Stimulated activated CD8-positive, alpha-beta memory T cell treated with anti-CD3 and anti-CD28 coated beads, Interleukin-12 subunit alpha, Interleukin-12 subunit beta, amount 100 ng/mL, for 24 hours (primary cell): ENCODE measurements around the gene LARGE2.

Experiments used
- DNase-seq: peaks from one replicate; pipeline ENCODE4 v3.0.0-alpha.2; 2020; ENCODE audit errors: extremely low read depth

The LARGE2 gene

DNA sequence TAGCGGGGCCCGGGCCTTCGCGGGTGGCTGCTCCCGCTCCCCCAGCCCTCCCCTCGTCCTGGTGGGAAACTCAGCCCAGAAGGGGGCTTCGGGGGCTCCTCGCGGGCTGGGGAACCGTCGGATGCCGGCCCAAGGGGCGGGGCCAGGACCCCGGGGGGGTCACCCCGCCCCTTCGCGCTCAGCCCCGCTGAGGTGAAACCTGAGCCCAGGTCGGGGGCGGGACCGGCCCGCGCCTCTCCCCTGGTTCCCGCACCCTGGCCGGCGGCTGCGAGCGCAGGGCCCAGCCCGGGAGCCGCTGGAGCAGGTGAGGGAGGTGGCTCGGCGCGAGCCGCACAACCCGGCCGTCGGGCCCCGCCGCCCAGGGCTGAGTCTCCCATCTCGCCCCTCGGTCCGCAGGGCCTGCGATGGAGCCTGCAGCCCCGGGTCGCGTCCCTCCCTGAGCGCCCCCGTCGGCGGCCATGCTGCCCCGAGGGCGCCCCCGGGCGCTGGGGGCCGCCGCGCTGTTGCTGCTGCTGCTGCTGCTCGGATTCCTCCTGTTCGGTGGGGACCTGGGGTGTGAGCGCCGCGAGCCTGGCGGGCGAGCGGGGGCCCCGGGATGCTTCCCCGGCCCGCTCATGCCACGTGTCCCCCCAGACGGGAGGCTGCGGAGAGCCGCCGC is at the start of gene LARGE2:
Gene LARGE2 (plus strand): TSS at position 232 of the 658 bp plus-strand sequence. CDS start 227 bp downstream, at position 459.
- DNase-seq, result no peak

DNA sequence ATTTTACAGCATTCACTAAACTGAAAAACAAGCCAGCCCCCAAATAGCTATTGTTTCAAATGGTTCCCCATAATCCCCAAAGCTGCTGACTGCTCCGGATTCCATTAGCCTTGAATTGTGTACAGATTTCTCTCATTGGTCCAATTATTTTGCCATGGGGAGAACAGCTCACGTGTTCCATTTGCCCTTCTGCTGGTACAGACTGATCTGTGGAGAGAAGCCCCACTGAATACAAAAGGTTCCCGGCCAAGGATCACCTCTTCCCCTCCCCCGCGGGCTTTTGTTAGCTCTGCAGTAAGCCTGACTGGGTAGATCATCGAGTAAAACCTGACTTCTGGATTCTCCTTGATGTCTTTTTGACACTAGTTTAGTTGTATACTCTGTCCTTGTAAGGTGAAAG is 46.1 kb upstream of the LARGE2 start:
- DNase-seq, result no peak

DNA sequence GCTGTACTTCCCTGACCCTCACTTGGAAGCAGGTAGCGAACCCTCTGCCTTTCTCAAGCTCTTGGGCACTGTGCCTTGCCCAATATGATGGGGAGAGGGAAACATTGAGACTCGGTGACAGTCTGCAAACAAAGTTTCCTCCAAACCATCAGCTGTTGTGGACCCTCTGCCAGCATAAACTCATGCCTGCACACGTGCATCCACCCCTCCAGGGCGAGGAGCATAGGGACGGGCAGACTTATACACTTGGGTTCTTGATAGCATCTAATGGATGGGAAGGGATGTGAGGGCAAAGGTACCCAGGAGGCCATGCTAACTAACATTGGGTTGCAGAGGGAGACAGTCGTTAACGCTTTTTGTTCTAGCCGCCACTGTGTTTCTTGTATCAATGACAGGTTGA is 45.2 kb upstream of the LARGE2 start:
- DNase-seq, result no peak

DNA sequence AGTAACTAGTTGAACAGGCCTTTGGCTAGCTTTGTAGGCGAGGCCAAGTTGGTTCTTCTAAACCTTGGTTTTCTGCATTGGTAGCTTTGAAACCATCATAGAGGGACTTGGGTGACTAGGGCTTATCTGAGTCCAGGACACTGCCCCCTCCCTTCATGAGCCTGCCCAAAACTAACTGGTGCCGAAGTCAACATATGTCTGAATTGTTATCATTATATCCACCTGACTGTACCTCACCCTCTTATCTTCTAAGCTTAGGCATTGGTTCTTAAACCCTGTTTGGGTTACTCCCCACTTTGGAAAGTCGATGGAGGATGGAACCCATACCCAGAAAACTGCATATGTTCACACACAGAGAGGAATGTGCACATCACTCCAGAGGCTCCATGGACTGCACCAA is 44.6 kb upstream of the LARGE2 start:
- DNase-seq, result no peak

DNA sequence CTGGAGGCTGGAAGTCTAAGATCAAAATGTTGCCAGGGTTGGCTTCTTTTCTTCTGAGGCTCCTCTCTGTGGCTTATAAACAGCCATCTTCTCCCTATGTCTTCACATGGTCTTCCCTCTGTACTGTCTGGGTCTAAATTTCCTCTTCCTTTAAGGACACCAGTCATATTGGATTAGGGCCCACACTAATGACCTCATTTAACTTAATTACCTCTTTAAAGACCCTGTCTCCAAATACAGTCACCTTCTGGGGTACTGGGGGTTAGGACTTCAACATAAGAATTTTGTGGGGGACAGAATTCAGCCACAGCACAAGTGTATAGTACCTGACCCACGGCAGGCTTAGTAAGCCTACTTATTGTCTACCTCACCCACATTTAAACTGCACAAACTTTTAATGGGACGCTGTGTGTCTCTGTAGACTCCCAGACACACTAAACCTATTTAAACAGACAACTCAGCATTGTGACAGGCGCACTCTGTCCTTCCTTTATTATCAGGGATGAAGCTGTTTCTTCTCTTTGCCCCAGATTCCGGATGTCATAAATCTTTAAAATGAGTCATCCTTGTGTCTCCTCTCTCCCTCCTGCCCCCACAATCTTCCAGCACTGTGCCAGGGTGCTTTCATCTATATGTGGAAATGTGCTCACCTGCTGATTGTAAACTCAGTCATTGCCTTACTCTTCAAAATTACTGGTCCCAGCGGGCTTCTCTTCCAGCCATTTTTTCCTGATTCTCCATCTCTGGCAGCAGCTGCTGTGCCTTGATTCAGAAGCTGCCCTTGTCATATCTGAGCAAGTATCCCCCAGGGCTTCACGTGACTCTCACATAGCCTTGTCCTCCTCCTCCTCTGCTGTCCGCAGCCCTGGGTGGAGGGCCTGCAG is 42.4 kb upstream of the LARGE2 start:
- DNase-seq, result no peak

DNA sequence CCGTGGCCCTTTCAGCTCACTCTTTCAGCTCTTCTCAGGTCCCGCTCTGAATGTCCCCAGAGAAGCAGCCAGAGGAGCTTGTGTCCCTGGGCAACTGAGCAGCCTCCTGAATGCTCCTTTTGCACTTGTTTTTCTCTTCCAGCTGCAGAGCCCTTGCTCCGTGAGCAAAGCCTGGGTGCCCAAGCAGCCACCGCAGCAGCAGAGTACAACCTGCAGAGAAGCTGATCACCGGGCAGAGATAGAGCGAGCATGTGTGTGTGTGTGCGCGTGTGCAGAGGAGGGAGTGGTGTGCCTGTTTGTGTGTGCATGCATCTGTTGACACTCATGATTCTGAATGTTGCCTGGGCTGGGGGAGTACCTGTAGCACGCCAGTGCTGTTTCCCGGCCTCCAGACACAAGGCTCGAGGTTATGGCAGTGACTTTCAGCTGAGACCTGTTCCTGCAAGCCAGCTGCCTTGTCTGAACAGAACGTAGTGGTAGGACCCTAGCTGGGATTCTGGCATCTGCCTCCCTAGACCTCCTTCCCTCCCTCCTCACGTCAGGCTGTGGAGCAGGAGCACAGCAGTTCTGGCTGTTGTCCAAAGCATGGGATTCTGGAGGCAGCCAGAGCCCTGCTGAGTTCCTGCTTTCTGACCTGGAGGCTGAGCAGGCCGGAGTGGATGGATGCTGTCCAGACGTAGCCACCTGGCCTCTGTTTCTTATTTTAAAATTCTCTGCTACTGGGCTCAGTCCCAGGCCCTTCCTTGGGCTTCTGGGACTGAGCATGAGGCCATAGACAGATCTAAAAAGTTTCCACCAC is 41.5 kb upstream of the LARGE2 start:
- DNase-seq, result no peak

DNA sequence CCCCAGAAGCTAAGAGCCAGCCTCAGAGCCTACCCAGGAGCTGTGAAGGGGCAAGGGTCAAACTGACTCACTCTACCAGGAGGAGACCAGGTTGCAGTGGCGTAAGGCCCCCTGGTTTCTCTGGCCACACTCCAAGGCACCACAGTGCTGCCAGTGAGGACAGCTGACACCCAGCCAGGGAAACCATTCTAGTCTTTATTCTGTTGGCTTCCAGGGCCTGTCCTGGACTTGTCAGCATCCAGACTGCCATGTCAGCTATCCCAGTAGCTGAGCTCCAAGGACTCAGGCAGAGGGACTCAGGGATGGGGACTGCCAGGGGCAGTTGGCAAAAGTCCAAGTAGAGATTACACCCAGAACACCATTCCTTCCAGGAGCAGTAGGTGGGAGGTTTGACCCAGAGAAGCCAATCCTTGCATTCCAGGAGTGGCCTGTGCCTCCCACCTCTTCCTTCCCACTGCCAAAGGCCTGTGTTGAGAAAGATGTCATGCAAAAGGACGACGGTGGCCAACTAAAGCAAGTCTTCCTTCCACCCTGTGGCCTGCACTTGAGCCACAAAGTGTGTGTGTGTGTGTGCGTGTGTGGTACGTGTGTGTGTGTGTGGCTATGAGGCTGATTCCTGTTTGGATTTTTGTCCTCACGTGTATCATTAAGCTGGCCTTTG is 40.6 kb upstream of the LARGE2 start:
- DNase-seq, result no peak

DNA sequence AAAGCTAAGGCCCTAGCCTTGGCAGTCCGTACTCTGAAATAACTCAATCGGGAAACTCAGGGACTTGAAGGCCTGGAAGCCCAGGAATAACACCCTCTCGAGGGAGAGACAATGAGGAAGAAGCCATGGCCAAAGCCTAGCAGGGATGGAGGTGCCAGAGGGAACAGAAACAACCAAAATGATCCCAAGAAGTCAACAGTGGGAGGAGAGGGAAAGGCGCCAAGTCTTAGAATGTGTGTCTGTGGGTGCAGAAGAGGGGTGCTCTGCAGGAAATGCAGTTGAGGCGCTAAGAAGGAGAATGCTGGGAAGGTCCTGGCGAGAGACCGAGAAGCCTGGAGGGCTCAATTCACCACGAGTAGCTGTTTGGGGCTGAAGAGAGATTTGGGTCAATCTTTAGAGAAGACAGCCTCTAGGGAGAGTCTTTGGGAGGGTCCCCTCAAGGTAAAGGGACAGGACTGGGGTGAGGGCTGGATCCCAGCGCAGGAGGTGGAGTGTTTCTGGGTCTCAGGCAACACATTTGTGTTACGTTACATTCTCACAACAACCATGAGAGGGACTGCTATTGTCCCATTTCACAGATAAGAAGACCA is 37.8 kb upstream of the LARGE2 start:
- no peak for DNase-seq

DNA sequence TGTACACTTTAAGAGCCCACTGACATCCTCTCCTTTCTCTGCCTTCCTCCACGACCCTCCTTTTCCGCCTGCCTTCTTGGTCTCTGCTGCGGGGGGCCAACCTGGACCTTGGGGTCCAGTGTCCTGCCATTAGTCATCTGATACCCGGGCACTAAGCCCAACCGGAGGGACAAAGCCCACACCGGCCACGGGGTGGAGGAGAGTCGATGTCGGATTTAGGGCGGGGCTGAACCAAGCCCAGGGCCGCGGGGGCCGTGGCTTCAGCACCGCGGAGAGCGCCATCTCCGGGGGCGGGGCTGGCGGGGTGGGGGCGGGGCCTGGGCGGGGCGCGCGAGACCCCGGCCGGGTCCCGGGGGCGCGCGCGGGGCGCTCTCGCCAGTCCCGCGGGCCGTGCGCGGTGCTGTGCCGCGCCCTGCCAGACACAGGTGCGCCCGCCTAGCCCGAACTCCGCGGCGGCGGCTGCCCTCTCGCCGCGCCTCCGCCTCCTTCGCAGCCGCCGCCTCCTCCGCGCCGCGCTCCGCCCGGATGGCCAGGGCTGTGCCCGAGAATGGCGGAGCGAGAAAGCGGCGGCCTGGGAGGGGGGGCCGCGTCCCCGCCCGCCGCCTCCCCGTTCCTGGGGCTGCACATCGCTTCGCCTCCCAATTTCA is 37.1 kb upstream of the LARGE2 start, which contains the start of gene MAPK8IP1:
Gene MAPK8IP1 (plus strand): TSS at position 378 of the 647 bp plus-strand sequence. CDS start 170 bp downstream, at position 548.
- DNase-seq, result peak; percentile 7

DNA sequence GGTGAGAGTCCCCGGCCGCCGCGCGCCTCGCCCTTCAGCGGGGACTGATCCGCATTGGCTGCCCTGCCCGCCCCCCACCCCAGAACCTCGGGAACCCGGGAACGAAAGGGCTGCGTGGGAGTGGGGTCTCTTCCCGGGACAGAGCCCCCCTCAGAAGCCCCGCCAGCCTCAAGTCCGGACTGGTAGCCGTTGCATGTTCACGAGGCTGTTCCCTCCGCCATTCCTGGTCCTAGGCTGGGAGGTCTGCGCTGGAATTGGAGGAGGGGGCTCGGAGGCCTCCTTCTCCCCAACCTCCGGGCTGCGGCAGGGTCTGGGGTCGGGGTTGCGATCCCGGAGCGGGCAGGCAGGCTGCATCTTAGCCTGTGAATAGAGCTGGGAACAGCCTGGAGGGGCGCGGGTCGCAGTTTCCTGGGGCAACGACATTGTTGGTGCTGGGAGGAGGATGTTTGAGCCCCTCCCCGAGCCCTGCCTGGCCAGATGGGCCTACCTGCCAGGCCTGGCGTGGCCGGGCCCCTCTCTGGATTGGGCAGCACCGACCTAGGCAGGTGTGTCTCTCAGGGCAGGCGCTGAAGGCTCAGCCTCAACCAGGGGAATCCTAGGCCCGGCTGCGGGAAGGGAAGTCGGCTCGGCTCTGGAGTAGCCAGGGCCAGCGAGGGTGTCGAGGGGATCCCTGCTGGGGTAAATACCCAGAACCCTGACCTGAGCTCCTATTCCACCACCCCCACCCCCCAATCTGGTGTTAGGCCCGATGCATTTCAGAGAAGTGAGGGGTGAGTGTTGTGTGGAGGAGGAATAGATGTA is 36.3 kb upstream of the LARGE2 start:
- no peak for DNase-seq

DNA sequence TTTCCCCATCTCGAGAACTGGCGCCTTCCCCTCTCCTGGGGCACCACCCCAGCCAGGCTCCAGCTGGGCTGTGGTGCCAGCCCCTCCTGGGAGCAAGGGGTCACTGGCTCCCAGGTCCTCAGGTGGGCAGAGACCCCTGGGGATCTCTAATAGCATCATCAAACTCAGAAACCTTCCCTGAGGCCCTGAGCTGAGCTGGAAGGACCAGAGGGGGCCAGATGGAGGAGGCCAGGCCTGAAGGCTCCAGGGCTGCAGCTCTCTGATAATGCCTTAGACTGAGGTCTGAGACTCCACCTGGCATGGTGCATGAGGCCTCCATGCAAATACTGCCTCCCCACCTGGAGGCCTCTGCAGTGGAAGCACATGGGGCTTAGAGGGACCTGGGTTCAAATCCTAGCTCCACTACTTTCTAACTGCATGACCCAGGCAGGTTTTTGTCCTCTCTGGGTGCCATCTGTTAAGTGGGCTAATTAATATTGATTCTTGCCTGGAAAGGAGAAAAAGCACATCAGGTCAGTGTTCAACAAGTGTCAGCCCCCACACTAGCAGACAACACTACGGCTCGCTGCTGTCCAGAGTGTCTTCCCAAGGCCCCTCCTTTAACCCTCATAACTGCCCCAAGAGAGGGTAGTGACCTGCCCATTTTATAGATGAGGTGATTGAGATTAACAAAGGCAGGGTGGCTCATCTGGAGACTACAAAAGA is 35.5 kb upstream of the LARGE2 start:
- DNase-seq, result no peak

DNA sequence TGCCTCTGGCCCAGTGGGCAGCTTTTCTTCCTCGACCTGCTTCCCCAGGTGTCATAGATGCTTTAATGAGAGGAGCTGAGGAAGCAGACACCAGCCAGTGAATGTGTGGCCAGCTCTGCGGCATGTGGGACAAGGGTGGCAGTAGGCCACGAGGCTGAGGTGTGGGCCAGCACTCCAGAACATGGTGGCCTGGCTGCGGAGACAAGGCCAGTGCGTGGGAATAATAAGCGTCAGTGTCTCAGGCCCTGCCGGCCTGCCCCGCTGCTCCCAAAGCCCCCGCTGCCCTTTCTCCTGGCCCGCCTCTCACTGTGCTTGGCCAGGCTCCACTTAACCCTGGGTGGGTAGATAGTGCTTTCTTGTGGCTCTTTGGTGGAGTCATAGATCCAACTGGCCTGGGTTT is 34.9 kb upstream of the LARGE2 start:
- DNase-seq, result no peak

DNA sequence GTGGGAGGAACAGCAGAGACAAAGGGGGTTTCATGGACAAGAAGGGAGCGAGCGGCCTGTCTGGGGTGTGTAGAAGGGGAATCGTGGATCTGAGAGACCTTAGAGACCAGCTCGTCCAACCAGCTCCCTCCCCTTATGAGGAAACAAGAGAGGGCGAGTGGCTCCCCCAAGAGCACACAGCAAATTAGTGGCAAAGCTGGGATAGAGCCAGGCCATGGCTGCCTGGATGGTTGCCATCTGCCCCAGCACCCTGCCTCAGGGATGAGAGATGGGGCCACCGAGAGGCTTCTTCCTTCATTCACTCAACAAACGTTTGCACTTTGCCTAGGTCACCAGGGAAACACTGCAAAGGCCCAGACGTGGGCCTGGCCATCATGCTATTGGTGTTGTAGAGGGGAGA is 32.9 kb upstream of the LARGE2 start:
- DNase-seq, result no peak

DNA sequence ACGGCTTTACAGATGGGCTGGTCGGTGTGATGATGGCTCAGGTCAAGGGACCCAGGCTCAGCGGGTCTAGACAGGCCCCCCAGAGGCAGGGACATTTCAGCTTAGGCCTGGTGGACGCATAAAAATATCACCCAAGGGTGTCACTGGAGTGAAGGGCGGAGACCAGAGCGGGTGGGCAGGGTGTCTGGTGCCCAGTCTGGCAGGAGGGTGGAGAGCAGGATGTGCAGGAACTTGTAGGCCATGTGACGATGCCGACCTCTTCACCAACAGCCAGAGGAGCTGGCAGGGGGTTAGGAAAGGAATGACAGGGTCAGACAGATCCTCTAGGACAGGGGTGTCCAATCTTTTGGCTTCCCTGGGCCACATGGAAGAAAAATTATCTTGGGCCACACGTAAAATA is 32.5 kb upstream of the LARGE2 start:
- no peak for DNase-seq

DNA sequence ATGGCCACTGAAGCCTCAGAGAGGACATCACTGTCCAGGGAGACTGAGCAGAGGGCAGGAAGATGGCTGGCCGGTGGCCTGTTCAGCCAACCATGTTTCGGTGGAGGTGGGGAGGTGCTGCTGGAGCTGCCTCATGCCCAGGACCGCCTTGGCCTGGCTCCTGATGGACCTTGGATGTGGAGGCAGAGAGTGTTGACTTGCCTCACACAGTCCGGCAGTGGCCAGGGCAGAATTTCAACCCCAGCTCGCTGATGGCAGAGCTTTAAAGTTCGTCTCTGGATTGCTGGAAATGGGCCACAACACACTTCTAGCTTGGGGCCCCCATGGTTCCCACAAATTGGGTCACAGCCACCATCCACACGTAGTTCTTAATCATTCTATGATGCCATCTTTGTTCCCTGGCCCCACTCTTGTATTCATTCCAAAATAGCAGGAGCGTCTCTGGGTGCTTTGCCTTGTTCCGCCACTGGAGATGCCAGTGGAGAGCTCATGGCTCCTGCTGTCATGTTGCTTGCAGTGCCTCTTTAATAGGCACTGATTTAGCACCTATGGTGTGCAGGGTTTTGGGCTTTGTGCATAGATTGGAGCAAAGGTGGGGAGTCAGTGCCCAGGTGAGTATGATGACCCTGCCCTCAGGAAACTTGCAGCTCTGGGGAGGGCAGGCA is 31.4 kb upstream of the LARGE2 start:
- DNase-seq, result no peak

DNA sequence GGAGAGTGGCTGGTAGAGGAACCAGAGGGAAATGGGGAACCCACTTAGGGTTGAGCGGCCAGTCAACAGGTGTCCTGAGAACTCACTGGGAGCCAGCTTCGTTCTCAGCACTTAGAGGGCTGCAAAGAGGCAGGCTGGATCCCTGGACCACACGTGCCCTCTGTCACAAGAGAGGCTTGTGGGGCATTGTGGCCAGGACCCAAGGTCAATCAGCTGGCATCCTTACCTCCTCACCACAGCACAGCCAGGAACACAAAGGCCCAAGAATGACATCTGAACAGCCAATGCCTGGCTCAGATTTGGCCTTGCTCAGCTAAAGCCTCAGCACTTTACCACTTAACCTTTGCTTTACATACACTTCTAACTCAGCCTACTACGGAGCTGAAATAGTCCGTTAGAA is 29.6 kb upstream of the LARGE2 start:
- DNase-seq, result no peak

DNA sequence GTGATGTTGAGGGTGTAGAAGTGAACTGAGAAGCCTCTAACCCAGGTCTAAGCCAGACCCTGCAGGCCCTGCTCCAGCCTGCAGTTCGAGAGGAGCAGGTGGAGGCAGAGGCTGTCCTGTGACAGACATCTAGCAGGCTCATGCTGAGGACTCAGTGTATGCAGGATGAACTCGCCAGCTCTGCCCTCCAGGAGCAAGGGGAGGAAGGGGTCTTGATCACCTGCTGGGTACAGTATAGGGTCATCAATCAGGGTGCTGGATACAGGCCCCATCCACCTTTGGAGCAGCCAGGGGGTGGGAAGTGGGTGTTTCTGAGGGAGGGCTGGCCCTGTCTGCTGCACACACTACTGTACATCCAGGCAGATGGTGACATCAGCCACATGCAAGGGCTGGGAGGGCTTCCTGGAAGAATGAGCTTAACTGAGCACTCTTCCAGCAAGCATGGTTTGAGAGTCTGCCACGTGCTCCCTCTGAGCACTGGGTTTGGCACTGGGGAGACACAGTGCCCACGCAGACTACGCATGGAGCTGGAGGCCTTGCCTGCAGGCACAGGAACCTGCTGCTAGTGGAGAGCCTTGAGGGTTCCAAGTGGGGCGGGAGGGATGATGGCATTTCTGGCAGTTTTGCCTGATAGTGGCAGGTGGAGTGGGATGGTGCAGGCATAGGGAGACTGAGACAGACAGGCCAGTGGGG is 27.8 kb upstream of the LARGE2 start:
- no peak for DNase-seq

DNA sequence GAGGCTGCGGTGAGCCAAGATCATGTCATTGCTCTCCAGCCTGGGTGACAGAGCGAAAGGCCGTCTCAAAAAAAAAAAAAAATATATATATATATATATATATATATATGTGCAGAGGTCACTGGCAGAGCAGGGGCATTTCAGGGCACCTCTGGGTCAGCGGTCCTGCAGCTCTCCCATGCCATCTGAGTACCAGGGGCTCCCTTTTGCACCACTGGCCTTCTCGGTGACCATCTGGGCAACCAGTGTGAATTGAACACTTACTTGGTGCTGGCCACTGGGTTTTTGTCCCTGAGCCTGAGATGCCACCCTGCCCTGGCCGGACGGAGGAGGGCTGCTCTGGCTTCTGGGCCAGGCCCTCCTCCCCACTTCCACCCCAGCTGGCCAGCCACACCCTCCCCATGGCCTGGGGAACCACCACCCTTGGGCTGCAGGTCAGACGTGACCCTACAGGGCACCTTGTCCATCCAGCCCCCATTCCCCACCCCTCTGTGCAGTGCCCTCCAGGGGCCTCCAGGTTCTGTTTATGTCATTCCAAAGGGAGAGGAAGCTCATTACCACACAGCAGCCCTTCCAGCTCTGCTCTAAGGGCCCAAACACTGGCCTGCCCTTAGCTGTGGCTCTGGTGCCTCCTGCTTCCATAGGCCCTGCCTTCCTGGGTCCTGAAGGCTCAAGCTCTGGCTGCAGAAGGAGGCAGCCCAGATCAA is 26.8 kb upstream of the LARGE2 start:
- DNase-seq, result no peak
